Measurements from ENCODE around the gene SV2B. TPM values are rescaled to one million over a fixed set of nuclear protein-coding genes. Genes with fewer than 3 reads are reported as not detected.

Gene SV2B
- total and polyA plus RNA-seq, 2 donors (not counting 3 experiments of a cell fraction or from before 2014, with no cell fraction given) = not detected

GRCh38 chr15:91335702-91336101, 235.6 kb downstream of the SV2B start:
- no peak overlapping the region for H3K9ac ChIP-seq (replicated peaks; ENCODE audit: extremely low read depth, insufficient read depth, low read length)
- H3K4me2 ChIP-seq (ENCODE audit: insufficient read depth, low read length) = no peak overlapping the region
- DNase-seq (ENCODE audit: low read depth, low spot score) (no peak), FAIRE-seq (no peak)
- intact Hi-C loops (cut with micrococcal nuclease) (no loop called here), dilution Hi-C loops (cut with MboI; ENCODE audit: extremely low pct_ligation_motif_present, low sequenced_read_pairs) (no loop called here)
- H3K9me3 ChIP-seq (replicated peaks; ENCODE audit: control insufficient read depth, insufficient read depth, low read length) = no peaks in the 10 kb centered on the region
- H3K79me2 ChIP-seq (ENCODE audit: control insufficient read depth, insufficient read depth, low read length) = no peaks in the 10 kb centered on the region
- ChIA-PET POLR2A (no interaction called here), CTCF (no interaction called here)
- no TSS peak for BruUV-seq (replicated peaks)
- H3K36me3 ChIP-seq (ENCODE audit: control insufficient read depth in 2 of 2, extremely low read depth in 1 of 2, insufficient read depth in 2 of 2, low read length in 2 of 2) = no peaks in the 10 kb centered on the region
- TF ChIP-seq CTCF (IDR thresholded peaks at IDR 0.05; ENCODE audit: extremely low read depth in 1 of 2, insufficient read depth in 1 of 2, low read depth in 1 of 2, low read length in 2 of 2) (no peak), POLR2AphosphoS5 (IDR thresholded peaks at IDR 0.05; ENCODE audit: insufficient read depth, low read depth, low read length) (no peak)
- TF ChIP-seq, protein P1, sequence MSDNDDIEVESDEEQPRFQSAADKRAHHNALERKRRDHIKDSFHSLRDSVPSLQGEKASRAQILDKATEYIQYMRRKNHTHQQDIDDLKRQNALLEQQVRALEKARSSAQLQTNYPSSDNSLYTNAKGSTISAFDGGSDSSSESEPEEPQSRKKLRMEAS (IDR thresholded peaks at IDR 0.05; ENCODE audit: insufficient read depth, insufficient read length) = no peak
- H3K9me1 ChIP-seq (replicated peaks; ENCODE audit: control insufficient read depth, extremely low read depth, insufficient read depth, low read length) = no peaks in the 10 kb centered on the region
- no peaks in the 10 kb centered on the region for H3K4me1 ChIP-seq (ENCODE audit: control insufficient read depth, extremely low read depth, insufficient read depth, low read length)
- no peak overlapping the region for H3K4me3 ChIP-seq (replicated peaks in 1 of 3; ENCODE audit: insufficient read depth in 1 of 3, low read depth in 1 of 3, low read length in 3 of 3)
- no peaks in the 10 kb centered on the region for H3K27me3 ChIP-seq (ENCODE audit: control insufficient read depth in 2 of 2, insufficient read depth in 2 of 2, low read length in 2 of 2)
- no peaks in the 10 kb centered on the region for H4K20me1 ChIP-seq (replicated peaks; ENCODE audit: control insufficient read depth, extremely low read depth, insufficient read depth, low read length)
- no peak overlapping the region for H2AFZ ChIP-seq (ENCODE audit: low read depth, low read length)
- no peak overlapping the region for H3K27ac ChIP-seq (ENCODE audit: insufficient read depth, low read depth, low read length)

DNA sequence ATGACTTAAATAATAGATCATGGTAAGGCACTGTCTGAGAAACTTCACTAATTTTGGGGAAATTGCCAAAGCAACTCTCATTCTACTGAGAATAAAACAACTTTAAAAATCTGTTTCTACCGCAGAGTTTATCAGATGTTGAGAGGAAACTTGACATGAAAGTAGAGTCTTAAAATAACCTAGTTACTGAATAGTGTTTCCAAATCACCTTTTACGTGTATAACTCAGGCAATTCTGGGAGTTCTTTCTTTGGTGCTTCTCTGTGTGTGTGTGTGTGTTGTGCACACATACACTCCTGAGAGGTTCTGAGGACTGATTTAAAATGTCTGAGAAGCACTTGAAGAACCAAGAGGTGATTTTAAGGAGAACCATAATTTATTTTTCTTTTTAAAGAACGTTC, 236.6 kb downstream of the SV2B start:
- no peak for TF ChIP-seq EZH2 (IDR thresholded peaks at IDR 0.05; ENCODE audit: borderline replicate concordance, low read depth, low read length, severe bottlenecking)
- TF ChIP-seq GATA2 (IDR thresholded peaks at IDR 0.05; ENCODE audit: insufficient read depth, insufficient read length, low read depth, low read length) = no peak
- TF ChIP-seq CTCF (IDR thresholded peaks at IDR 0.05; ENCODE audit: extremely low read depth in 1 of 2, insufficient read depth in 1 of 2, low read depth in 1 of 2, low read length in 2 of 2) = no peak
- no peak for TF ChIP-seq POLR2A (IDR thresholded peaks at IDR 0.05; ENCODE audit: low read depth, low read length)
- no peak for TF ChIP-seq FOS (IDR thresholded peaks at IDR 0.05; ENCODE audit: borderline replicate concordance, insufficient read depth, low read length)
- Histone ChIP-seq H3K9me1 (replicated peaks; ENCODE audit: control insufficient read depth, extremely low read depth, insufficient read depth, low read length) (no peaks in the 10 kb centered on the region), H3K27ac (ENCODE audit: insufficient read depth, low read depth, low read length) (no peak overlapping the region), H3K4me1 (ENCODE audit: control insufficient read depth, extremely low read depth, insufficient read depth, low read length) (no peaks in the 10 kb centered on the region), H3K36me3 (ENCODE audit: control insufficient read depth in 2 of 2, extremely low read depth in 1 of 2, insufficient read depth in 2 of 2, low read length in 2 of 2) (no peaks in the 10 kb centered on the region), H3K4me2 (ENCODE audit: insufficient read depth, low read length) (no peak overlapping the region), H2AFZ (ENCODE audit: low read depth, low read length) (no peak overlapping the region), H3K4me3 (replicated peaks in 1 of 3; ENCODE audit: insufficient read depth in 1 of 3, low read depth in 1 of 3, low read length in 3 of 3) (no peak overlapping the region), H3K27me3 (ENCODE audit: control insufficient read depth in 2 of 2, insufficient read depth in 2 of 2, low read length in 2 of 2) (no peaks in the 10 kb centered on the region), H4K20me1 (replicated peaks; ENCODE audit: control insufficient read depth, extremely low read depth, insufficient read depth, low read length) (no peaks in the 10 kb centered on the region), H3K9ac (replicated peaks; ENCODE audit: extremely low read depth, insufficient read depth, low read length) (no peak overlapping the region), H3K9me3 (replicated peaks; ENCODE audit: control insufficient read depth, insufficient read depth, low read length) (no peaks in the 10 kb centered on the region), H3K79me2 (ENCODE audit: control insufficient read depth, insufficient read depth, low read length) (no peaks in the 10 kb centered on the region)
- no TSS peak for BruUV-seq (replicated peaks)
- DNase-seq (ENCODE audit: low read depth, low spot score) = no peak
- intact Hi-C loops (cut with micrococcal nuclease) = no loop called here
- no peak for FAIRE-seq
- dilution Hi-C loops (cut with MboI; ENCODE audit: extremely low pct_ligation_motif_present, low sequenced_read_pairs) = no loop called here
- POLR2A ChIA-PET = no interaction called here
- CTCF ChIA-PET = no interaction called here
